Measurements from ENCODE around the gene MRPL47.

DNA sequence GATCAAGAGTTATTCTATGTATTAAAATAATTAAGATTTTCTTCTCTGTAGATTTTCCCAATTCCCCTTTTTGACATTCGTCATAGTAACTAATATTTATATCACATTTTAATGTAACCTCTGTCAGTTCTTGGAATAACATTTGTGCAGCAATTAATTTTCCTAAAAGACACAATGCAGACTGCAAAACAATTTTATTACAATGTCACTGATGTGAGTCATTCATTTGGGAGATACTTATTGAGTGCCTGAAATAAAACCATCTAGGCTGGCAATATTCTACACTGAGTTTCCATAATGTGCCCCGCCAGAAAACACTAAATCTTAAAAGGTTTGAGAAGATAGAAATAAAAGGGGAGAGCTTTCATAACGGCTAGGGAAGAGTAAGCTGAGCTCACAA lies 41.7 kb upstream of the MRPL47 start:
- TF ChIP-seq, protein P1, sequence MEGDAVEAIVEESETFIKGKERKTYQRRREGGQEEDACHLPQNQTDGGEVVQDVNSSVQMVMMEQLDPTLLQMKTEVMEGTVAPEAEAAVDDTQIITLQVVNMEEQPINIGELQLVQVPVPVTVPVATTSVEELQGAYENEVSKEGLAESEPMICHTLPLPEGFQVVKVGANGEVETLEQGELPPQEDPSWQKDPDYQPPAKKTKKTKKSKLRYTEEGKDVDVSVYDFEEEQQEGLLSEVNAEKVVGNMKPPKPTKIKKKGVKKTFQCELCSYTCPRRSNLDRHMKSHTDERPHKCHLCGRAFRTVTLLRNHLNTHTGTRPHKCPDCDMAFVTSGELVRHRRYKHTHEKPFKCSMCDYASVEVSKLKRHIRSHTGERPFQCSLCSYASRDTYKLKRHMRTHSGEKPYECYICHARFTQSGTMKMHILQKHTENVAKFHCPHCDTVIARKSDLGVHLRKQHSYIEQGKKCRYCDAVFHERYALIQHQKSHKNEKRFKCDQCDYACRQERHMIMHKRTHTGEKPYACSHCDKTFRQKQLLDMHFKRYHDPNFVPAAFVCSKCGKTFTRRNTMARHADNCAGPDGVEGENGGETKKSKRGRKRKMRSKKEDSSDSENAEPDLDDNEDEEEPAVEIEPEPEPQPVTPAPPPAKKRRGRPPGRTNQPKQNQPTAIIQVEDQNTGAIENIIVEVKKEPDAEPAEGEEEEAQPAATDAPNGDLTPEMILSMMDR (IDR thresholded peaks at IDR 0.05), result no peak
- no peak for TF ChIP-seq EZH2phosphoT487 (IDR thresholded peaks at IDR 0.05; ENCODE audit: borderline replicate concordance, low read depth)
- TF ChIP-seq, protein P2, sequence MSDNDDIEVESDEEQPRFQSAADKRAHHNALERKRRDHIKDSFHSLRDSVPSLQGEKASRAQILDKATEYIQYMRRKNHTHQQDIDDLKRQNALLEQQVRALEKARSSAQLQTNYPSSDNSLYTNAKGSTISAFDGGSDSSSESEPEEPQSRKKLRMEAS (IDR thresholded peaks at IDR 0.05; ENCODE audit: low read depth), result no peak
- no peak for TF ChIP-seq NFIC (IDR thresholded peaks at IDR 0.05; ENCODE audit: borderline replicate concordance)
- TF ChIP-seq POLR2AphosphoS5 (IDR thresholded peaks at IDR 0.05; ENCODE audit: low read depth, low read length), result no peak
- TF ChIP-seq GABPA (IDR thresholded peaks at IDR 0.05; ENCODE audit: low read depth), result no peak
- TF ChIP-seq SMC3 (IDR thresholded peaks at IDR 0.05; ENCODE audit: low read depth, low read length), result no peak
- TF ChIP-seq, protein P3, sequence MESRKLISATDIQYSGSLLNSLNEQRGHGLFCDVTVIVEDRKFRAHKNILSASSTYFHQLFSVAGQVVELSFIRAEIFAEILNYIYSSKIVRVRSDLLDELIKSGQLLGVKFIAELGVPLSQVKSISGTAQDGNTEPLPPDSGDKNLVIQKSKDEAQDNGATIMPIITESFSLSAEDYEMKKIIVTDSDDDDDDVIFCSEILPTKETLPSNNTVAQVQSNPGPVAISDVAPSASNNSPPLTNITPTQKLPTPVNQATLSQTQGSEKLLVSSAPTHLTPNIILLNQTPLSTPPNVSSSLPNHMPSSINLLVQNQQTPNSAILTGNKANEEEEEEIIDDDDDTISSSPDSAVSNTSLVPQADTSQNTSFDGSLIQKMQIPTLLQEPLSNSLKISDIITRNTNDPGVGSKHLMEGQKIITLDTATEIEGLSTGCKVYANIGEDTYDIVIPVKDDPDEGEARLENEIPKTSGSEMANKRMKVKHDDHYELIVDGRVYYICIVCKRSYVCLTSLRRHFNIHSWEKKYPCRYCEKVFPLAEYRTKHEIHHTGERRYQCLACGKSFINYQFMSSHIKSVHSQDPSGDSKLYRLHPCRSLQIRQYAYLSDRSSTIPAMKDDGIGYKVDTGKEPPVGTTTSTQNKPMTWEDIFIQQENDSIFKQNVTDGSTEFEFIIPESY (IDR thresholded peaks at IDR 0.05; ENCODE audit: borderline replicate concordance, low read depth), result no peak
- TF ChIP-seq RFX5 (IDR thresholded peaks at IDR 0.05; ENCODE audit: low read length), result no peak

Measured in SK-N-SH (cell line).